Activated T-helper 9 cell treated with anti-CD3 and anti-CD28 coated beads, Interleukin-2, amount 50 U/mL, for 16 hours (primary cell): Measurements from ENCODE around the gene C11orf86.

Experiments
- DNase-seq: peaks from one replicate; pipeline ENCODE4 v3.0.0-alpha.2; 2020; ENCODE audit warnings: low read depth

The C11orf86 gene

DNA sequence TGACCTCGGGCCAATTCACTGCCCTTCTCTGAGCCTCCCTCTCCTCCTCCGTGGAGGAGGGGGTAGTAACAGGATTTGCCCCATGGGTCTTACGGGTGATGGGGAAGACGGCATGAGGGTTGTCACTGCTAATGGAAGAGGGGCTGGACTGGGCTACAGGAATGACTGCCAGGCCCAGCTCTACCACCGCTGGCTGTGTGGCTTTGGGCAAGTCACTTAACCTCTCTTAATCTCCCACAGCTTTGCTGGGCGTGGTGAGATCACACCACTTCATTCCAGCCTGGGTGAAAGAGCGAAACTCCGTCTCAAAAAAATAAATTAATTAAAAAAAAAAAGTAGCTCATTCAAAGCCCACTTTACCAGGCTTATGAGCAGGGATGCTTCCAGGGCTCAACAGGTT lies 50.6 kb downstream of the C11orf86 start:
- DNase-seq, result no peak
